RWPE1 (cell line): Measurements from ENCODE around the gene PAFAH2.
"Not testable (repeated sequence)": the region's sequence is repeated elsewhere in the genome, so short reads cannot be mapped to it uniquely, and the experiment has no call there.

Experiments used
- CTCF ChIA-PET: fragments of 350-600 bp; sonication (Branson Sonifier 250); formaldehyde crosslinking; extraction: SDS; loops from one replicate; lab custom pipeline; 2021; lab: Yijun Ruan, JAX
- POLR2A ChIA-PET: fragments of 400-600 bp; formaldehyde crosslinking; extraction: SDS; loops from one replicate; lab custom pipeline; 2020; ENCODE audit warnings: antibody characterized with exemption; ENCODE audit not compliant: low non-redundant PET; lab: Yijun Ruan, JAX
- DNase-seq: peaks from one replicate; pipeline ENCODE4 v3.0.0; 2012; ENCODE audit warnings: low spot score
- H3K27ac ChIP-seq: fragments of 450-650 bp; 2 replicates; pipeline ENCODE4 v1.5.1; 2017
- CTCF ChIP-seq: fragments of 450-650 bp; conservative IDR thresholded peaks from 2 replicates; pipeline ENCODE4 v1.5.1; 2017; ENCODE audit warnings: low read depth, mild to moderate bottlenecking

Gene PAFAH2

GRCh38 chr1:25990702-25991395 is 7.0 kb downstream of the PAFAH2 start:
- no peak for DNase-seq
- ChIA-PET POLR2A (no interaction called here), CTCF (no interaction called here)
- H3K27ac ChIP-seq: no peak overlapping the region
- TF ChIP-seq CTCF: no peak

- ChIA-PET CTCF (no interaction called here), POLR2A (no interaction called here)
- DNase-seq: no peak
- no peak for TF ChIP-seq CTCF
- no peak overlapping the region for H3K27ac ChIP-seq
These were observed 7.6 kb downstream of the PAFAH2 start for GRCh38 chr1:25990251-25990650.

- DNase-seq: no peak
- ChIA-PET CTCF (interaction anchor here (0.6 kb wide), 1 partner anchor 112 kb away, joined by 3 read pairs; no protein-coding TSS in a partner anchor), POLR2A (no interaction called here)
- no peak for TF ChIP-seq CTCF
- H3K27ac ChIP-seq: no peak overlapping the region
These were observed 8.2 kb downstream of the PAFAH2 start for GRCh38 chr1:25989440-25990234.

- H3K27ac ChIP-seq: no peak overlapping the region
- POLR2A ChIA-PET: no interaction called here
- DNase-seq: no peak
- CTCF ChIA-PET: interaction anchor here (0.6 to 1.0 kb wide), 3 partner anchors 25 to 151 kb away, joined by 3 read pairs; no protein-coding TSS in a partner anchor
- TF ChIP-seq CTCF: no peak
These were observed 9.9 kb downstream of the PAFAH2 start for GRCh38 chr1:25987951-25988350.

- H3K27ac ChIP-seq, POLR2A ChIA-PET, DNase-seq: not testable (repeated sequence)
- CTCF ChIA-PET: interaction anchor here (0.6 kb wide), 1 partner anchor 1054 kb away, joined by 3 read pairs; no protein-coding TSS in a partner anchor
These were observed 11.1 kb downstream of the PAFAH2 start for GRCh38 chr1:25986773-25987172.

- H3K27ac ChIP-seq: no peak overlapping the region
- no peak for TF ChIP-seq CTCF
- ChIA-PET CTCF (no interaction called here), POLR2A (no interaction called here)
- no peak for DNase-seq
These were observed 12.2 kb downstream of the PAFAH2 start for GRCh38 chr1:25985670-25986069.

GRCh38 chr1:25985171-25985570 is 12.7 kb downstream of the PAFAH2 start:
- DNase-seq: no peak
- no peak overlapping the region for H3K27ac ChIP-seq
- ChIA-PET CTCF (no interaction called here), POLR2A (no interaction called here)
- TF ChIP-seq CTCF: no peak
